OCI-LY1 (cell line): ENCODE data around the gene CDIPT.
"Not testable (repeated sequence)": the region's sequence is repeated elsewhere in the genome, so short reads cannot be mapped to it uniquely, and the experiment has no call there.

ENCODE experiments used
- EZH2 ChIP-seq: fragments of 200-600 bp; sonication (generic), shearing (Covaris generic); IDR thresholded peaks from 2 replicates; pipeline ENCODE4 v1.8.0; 2017; ENCODE audit warnings: borderline replicate concordance, mixed run types, mild to moderate bottlenecking, antibody characterized with exemption, low read length, moderate library complexity, mixed read lengths
- TF ChIP-seq, protein P1 (sequence below): fragments of 200-600 bp; sonication (generic), shearing (Covaris generic); IDR thresholded peaks from 2 replicates; pipeline ENCODE4 v1.5.1; 2017; ENCODE audit warnings: mild to moderate bottlenecking, antibody characterized with exemption, low read length, moderate library complexity, mixed read lengths

DNA sequence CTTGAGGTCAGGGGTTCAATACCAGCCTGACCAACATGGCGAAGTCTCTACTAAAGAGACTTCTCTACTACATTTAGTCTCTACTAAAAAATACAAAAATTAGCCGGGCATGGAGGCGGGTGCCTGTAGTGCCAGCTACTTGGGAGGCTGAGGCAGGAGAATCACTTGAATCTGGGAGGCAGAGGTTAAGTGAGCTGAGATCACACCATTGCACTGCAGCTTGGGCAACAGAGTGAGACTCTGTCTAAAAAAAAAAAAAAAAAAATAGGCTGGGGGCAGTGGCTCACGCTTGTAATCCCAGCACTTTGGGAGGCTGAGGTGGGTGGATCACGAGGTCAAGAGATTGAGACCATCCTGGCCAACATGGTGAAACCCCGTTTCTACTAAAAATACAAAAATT lies 46.8 kb upstream of the CDIPT start:
- TF ChIP-seq, protein P1, sequence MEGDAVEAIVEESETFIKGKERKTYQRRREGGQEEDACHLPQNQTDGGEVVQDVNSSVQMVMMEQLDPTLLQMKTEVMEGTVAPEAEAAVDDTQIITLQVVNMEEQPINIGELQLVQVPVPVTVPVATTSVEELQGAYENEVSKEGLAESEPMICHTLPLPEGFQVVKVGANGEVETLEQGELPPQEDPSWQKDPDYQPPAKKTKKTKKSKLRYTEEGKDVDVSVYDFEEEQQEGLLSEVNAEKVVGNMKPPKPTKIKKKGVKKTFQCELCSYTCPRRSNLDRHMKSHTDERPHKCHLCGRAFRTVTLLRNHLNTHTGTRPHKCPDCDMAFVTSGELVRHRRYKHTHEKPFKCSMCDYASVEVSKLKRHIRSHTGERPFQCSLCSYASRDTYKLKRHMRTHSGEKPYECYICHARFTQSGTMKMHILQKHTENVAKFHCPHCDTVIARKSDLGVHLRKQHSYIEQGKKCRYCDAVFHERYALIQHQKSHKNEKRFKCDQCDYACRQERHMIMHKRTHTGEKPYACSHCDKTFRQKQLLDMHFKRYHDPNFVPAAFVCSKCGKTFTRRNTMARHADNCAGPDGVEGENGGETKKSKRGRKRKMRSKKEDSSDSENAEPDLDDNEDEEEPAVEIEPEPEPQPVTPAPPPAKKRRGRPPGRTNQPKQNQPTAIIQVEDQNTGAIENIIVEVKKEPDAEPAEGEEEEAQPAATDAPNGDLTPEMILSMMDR, result not testable (repeated sequence)
- TF ChIP-seq EZH2, result not testable (repeated sequence)
